Large intestine (tissue), 3 donors: ENCODE measurements around the gene FAT2. TPM values are rescaled to one million over a fixed set of nuclear protein-coding genes. Genes with fewer than 3 reads are reported as not detected.
"Not testable (repeated sequence)": the region's sequence is repeated elsewhere in the genome, so short reads cannot be mapped to it uniquely, and the experiment has no call there.

Experiments used
- DNase-seq, 2 donors: peaks; one replicate each; pipeline versions ENCODE4 v3.0.0 to v3.0.0-alpha.2; 2013
- H3K27ac ChIP-seq: one replicate; pipeline ENCODE4 v1.5.1; 2013; ENCODE audit warnings: low read length
- H3K27me3 ChIP-seq: 2 replicates; pipeline ENCODE4 v1.6.1; 2013; ENCODE audit warnings: low read length; ENCODE audit not compliant: control insufficient read depth, insufficient read depth
- H3K36me3 ChIP-seq: 2 replicates; pipeline ENCODE4 v1.6.1; 2013; ENCODE audit warnings: low read length; ENCODE audit not compliant: control insufficient read depth, insufficient read depth
- H3K4me1 ChIP-seq: one replicate; pipeline ENCODE4 v1.6.1; 2013; ENCODE audit warnings: low read length; ENCODE audit not compliant: control insufficient read depth, insufficient read depth
- H3K4me3 ChIP-seq: one replicate; pipeline ENCODE4 v1.5.1; 2013; ENCODE audit warnings: low read length
- H3K9me3 ChIP-seq: one replicate; pipeline ENCODE4 v1.6.1; 2013; ENCODE audit warnings: mild to moderate bottlenecking, low read depth, low read length, moderate library complexity; ENCODE audit not compliant: control insufficient read depth
- WGBS: methylation state at CpG from one replicate; pipeline ENCODE4 v1.1.5; 2013; ENCODE audit warnings: low lambda C conversion rate; ENCODE audit not compliant: insufficient coverage; 5-methylcytosine and 5-hydroxymethylcytosine counted together
- polyA plus RNA-seq: library from polyadenylated mRNA; unstranded; fragments of 120-200 nt; gene quantifications from one replicate; pipeline ENCODE4 v1.2.1, GENCODE V29; 2013

Gene FAT2
- polyA plus RNA-seq, 1 donor, result 0.75 TPM

GRCh38 chr5:151598549-151598948 is 7.4 kb upstream of the FAT2 start:
- Histone ChIP-seq H3K36me3 (no peaks in the 10 kb centered on the region), H3K27me3 (no peaks in the 10 kb centered on the region), H3K9me3 (no peaks in the 10 kb centered on the region), H3K4me3 (no peak overlapping the region), H3K27ac (no peak overlapping the region), H3K4me1 (no peaks in the 10 kb centered on the region)
- DNase-seq, result no peak
- WGBS, result no CpG with 5 or more reads among the region's 1 CpG

GRCh38 chr5:151597749-151598148 is 6.6 kb upstream of the FAT2 start:
- no peak overlapping the region for H3K27ac ChIP-seq
- no CpG with 5 or more reads among the region's 3 CpGs for WGBS

DNA sequence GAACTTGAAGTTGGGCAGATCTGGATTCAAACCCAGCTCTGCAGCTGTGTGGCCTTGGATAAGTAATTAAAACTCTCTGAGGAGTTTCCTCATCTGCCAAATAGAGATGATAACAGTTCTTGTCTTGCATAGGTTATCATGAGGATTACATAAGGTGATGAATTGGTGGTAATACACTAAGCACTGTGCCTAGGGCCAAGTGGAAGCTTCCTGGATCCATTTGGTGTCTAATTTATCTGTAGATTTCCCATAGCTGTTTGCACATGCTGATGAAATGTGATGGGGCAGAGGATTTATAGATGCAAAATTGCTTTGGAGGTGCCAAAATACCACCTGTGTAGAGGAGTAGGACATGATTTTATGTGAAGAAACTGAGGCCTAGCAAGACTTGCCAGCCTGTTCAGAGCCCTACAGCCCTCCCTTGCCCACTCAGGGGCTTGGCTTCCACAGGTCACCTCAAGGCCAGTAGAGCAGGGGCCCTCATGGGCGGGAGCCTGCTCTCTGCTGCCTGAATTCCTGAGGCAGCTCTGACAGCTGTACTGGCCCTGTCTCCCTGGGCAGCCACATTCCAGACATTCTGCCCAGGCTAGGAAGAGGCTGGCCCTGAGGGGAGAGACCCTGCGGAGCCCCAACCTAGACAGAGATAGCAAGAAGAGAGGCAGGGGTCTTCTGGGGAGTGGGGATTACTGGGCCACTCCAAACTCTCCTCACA is 5.9 kb upstream of the FAT2 start:
- no peak overlapping the region for H3K27ac ChIP-seq
- H3K9me3 ChIP-seq, result no peaks in the 10 kb centered on the region
- no peak overlapping the region for H3K4me3 ChIP-seq
- peaks cover 13% of the 10 kb centered on the region for H3K4me1 ChIP-seq
- no CpG with 5 or more reads among the region's 2 CpGs for WGBS
- DNase-seq, result no peak
- H3K36me3 ChIP-seq, result no peaks in the 10 kb centered on the region
- no peaks in the 10 kb centered on the region for H3K27me3 ChIP-seq

More at GRCh38 chr5:151597749-151598148, 6.6 kb upstream of the FAT2 start:
- Histone ChIP-seq H3K4me3 (no peak overlapping the region), H3K27me3 (no peaks in the 10 kb centered on the region), H3K9me3 (no peaks in the 10 kb centered on the region), H3K36me3 (no peaks in the 10 kb centered on the region), H3K4me1 (peaks cover 7% of the 10 kb centered on the region)
- DNase-seq, result no peak

GRCh38 chr5:151595411-151595826 is 4.3 kb upstream of the FAT2 start:
- no CpG with 5 or more reads among the region's 11 CpGs for whole genome bisulfite sequencing
- Histone ChIP-seq H3K27me3 (no peaks in the 10 kb centered on the region), H3K27ac (no peak overlapping the region), H3K4me1 (peaks cover 20% of the 10 kb centered on the region), H3K9me3 (no peaks in the 10 kb centered on the region), H3K36me3 (no peaks in the 10 kb centered on the region), H3K4me3 (no peak overlapping the region)
- no peak for DNase-seq

GRCh38 chr5:151592855-151593408 is 1.8 kb upstream of the FAT2 start:
- Histone ChIP-seq H3K4me1 (peaks cover 20% of the 10 kb centered on the region), H3K27ac (no peak overlapping the region), H3K4me3 (no peak overlapping the region), H3K27me3 (no peaks in the 10 kb centered on the region), H3K9me3 (no peaks in the 10 kb centered on the region), H3K36me3 (no peaks in the 10 kb centered on the region)
- WGBS, result no CpG with 5 or more reads among the region's 10 CpGs
- DNase-seq, result peak; percentile 73 to 91

- Histone ChIP-seq H3K4me3 (no peak overlapping the region), H3K4me1 (peaks cover 20% of the 10 kb centered on the region), H3K27ac (no peak overlapping the region), H3K9me3 (no peaks in the 10 kb centered on the region), H3K36me3 (no peaks in the 10 kb centered on the region), H3K27me3 (no peaks in the 10 kb centered on the region)
- no CpG with 5 or more reads among the region's 6 CpGs for WGBS
- no peak for DNase-seq
Measured at GRCh38 chr5:151589878-151590570, 1.1 kb downstream of the FAT2 start.

- H3K36me3 ChIP-seq, result no peaks in the 10 kb centered on the region
- no peak for DNase-seq
- H3K27ac ChIP-seq, result no peak overlapping the region
- no peak overlapping the region for H3K4me3 ChIP-seq
- 100% methylated on average over 1 of the region's 5 CpGs for WGBS
- H3K4me1 ChIP-seq, result peaks cover 15% of the 10 kb centered on the region
- H3K27me3 ChIP-seq, result no peaks in the 10 kb centered on the region
- H3K9me3 ChIP-seq, result no peaks in the 10 kb centered on the region
Measured at GRCh38 chr5:151587796-151588555, 3.2 kb downstream of the FAT2 start.

GRCh38 chr5:151585970-151586369 is 5.2 kb downstream of the FAT2 start:
- DNase-seq, result no peak
- WGBS, result no CpG with 5 or more reads among the region's 10 CpGs
- Histone ChIP-seq H3K27ac (no peak overlapping the region), H3K9me3 (no peaks in the 10 kb centered on the region), H3K4me3 (no peak overlapping the region), H3K27me3 (no peaks in the 10 kb centered on the region), H3K36me3 (no peaks in the 10 kb centered on the region), H3K4me1 (peaks cover 3% of the 10 kb centered on the region)

- no CpG with 5 or more reads among the region's 4 CpGs for WGBS
- not testable (repeated sequence) for H3K9me3 ChIP-seq, DNase-seq, H3K4me1 ChIP-seq, H3K27ac ChIP-seq, H3K4me3 ChIP-seq, H3K27me3 ChIP-seq, H3K36me3 ChIP-seq
Measured at GRCh38 chr5:151585344-151585743, 5.8 kb downstream of the FAT2 start.
